H1 (cell line): ENCODE measurements around the gene SYCE1L.

ENCODE experiments used
- ATF3 ChIP-seq: IDR thresholded peaks from 2 replicates; pipeline ENCODE4 v1.6.1; 2011; ENCODE audit warnings: low read depth, mild to moderate bottlenecking, low read length; ENCODE audit not compliant: insufficient read depth
- CREB1 ChIP-seq: IDR thresholded peaks from 2 replicates; pipeline ENCODE4 v1.6.1; 2012; ENCODE audit warnings: inconsistent platforms
- CTCF ChIP-seq, 3 experiments: IDR thresholded peaks; 1 replicate in 2 of 3; 2 replicates in 1 of 3; pipeline versions ENCODE4 v1.5.1 to v1.6.1; 2011; ENCODE audit warnings: low read length in 3 of 3, mild to moderate bottlenecking in 3 of 3, inconsistent platforms in 2 of 3, low read depth in 1 of 3, moderate library complexity in 1 of 3; ENCODE audit not compliant: insufficient read depth in 1 of 3; ENCODE audit errors: control extremely low read depth in 1 of 3
- EP300 ChIP-seq, 2 experiments: IDR thresholded peaks; 1 replicate in 1 of 2; 2 replicates in 1 of 2; pipeline ENCODE4 v1.6.1; 2011 to 2012; ENCODE audit warnings: low read depth in 2 of 2, low read length in 2 of 2, mild to moderate bottlenecking in 2 of 2, borderline replicate concordance in 1 of 2, inconsistent platforms in 1 of 2, moderate library complexity in 1 of 2
- GTF2F1 ChIP-seq: IDR thresholded peaks from 2 replicates; pipeline ENCODE4 v1.6.1; 2012; ENCODE audit warnings: low read depth, low read length, improper control_type of control experiment, borderline replicate concordance
- JUN ChIP-seq: IDR thresholded peaks from 2 replicates; pipeline ENCODE4 v1.6.1; 2011; ENCODE audit warnings: low read depth, mild to moderate bottlenecking, improper control_type of control experiment, low read length
- MAX ChIP-seq: IDR thresholded peaks from 2 replicates; pipeline ENCODE4 v1.6.1; 2012; ENCODE audit warnings: inconsistent platforms
- POLR2A ChIP-seq, 2 experiments: IDR thresholded peaks; 1 replicate in 1 of 2; 2 replicates in 1 of 2; pipeline ENCODE4 v1.6.1; 2011; ENCODE audit warnings: low read depth in 2 of 2, low read length in 2 of 2, mild to moderate bottlenecking in 2 of 2; ENCODE audit errors: control extremely low read depth in 1 of 2
- RFX5 ChIP-seq: IDR thresholded peaks from 2 replicates; pipeline ENCODE4 v1.6.1; 2011; ENCODE audit warnings: low read depth, low read length, improper control_type of control experiment, borderline replicate concordance
- SIX5 ChIP-seq: IDR thresholded peaks from 2 replicates; pipeline ENCODE4 v1.6.1; 2011; ENCODE audit warnings: mild to moderate bottlenecking, low read depth, low read length
- SP2 ChIP-seq: IDR thresholded peaks from 2 replicates; pipeline ENCODE4 v1.6.1; 2012; ENCODE audit warnings: mild to moderate bottlenecking, low read length, inconsistent platforms
- SUZ12 ChIP-seq: fragments of 200-600 bp; sonication (generic); IDR thresholded peaks from 2 replicates; pipeline ENCODE4 v1.6.1; 2012; ENCODE audit warnings: mild to moderate bottlenecking, inconsistent platforms, low read length, moderate library complexity, mixed read lengths
- YY1 ChIP-seq: IDR thresholded peaks from 2 replicates; pipeline ENCODE4 v1.6.1; 2011; ENCODE audit warnings: low read depth, mild to moderate bottlenecking, low read length

- TF ChIP-seq CREB1: no peak
- TF ChIP-seq SP2: no peak
- TF ChIP-seq SIX5: no peak
- TF ChIP-seq MAX: no peak
- TF ChIP-seq ATF3: no peak
- TF ChIP-seq POLR2A (IDR thresholded peaks at IDR 0.05; ENCODE audit: control extremely low read depth in 1 of 2, low read depth in 2 of 2, low read length in 2 of 2): no peak
- no peak for TF ChIP-seq EP300 (IDR thresholded peaks at IDR 0.05; ENCODE audit: borderline replicate concordance in 1 of 2, low read depth in 2 of 2, low read length in 2 of 2)
- TF ChIP-seq CTCF (IDR thresholded peaks at IDR 0.05; ENCODE audit: control extremely low read depth in 1 of 3, insufficient read depth in 1 of 3, low read depth in 1 of 3, low read length in 3 of 3): no peak
- TF ChIP-seq GTF2F1: no peak
- TF ChIP-seq RFX5: no peak
- TF ChIP-seq YY1: no peak
- no peak for TF ChIP-seq JUN
- TF ChIP-seq SUZ12: no peak
These were observed 7.3 kb downstream of the SYCE1L start for GRCh38 chr16:77206533-77206932.
